H1 (cell line): ENCODE results near the gene UNK. TPM values are rescaled to one million over a fixed set of nuclear protein-coding genes. Genes with fewer than 3 reads are reported as not detected.

Source experiments
- KDM1A ChIP-seq: fragments of 200-600, 300-600 bp; sonication (generic); IDR thresholded peaks from 2 replicates; pipeline ENCODE4 v1.7.1; 2016; ENCODE audit warnings: mild to moderate bottlenecking, low read length, borderline replicate concordance
- POU5F1 ChIP-seq: IDR thresholded peaks from 2 replicates; pipeline ENCODE4 v1.6.1; 2011; ENCODE audit warnings: low read depth, mild to moderate bottlenecking, low read length, moderate library complexity
- SUZ12 ChIP-seq: fragments of 200-600 bp; sonication (generic); IDR thresholded peaks from 2 replicates; pipeline ENCODE4 v1.6.1; 2012; ENCODE audit warnings: mild to moderate bottlenecking, inconsistent platforms, low read length, moderate library complexity, mixed read lengths
- TAF7 ChIP-seq: optimal IDR thresholded peaks from 2 replicates; pipeline ENCODE3; 2011; ENCODE audit warnings: low read depth, mild to moderate bottlenecking, inconsistent platforms, low read length, moderate library complexity, borderline replicate concordance
- ZNF274 ChIP-seq: IDR thresholded peaks from 2 replicates; pipeline ENCODE4 v1.7.0; 2012; ENCODE audit warnings: low read length, borderline replicate concordance; ENCODE audit errors: extremely low read depth
- polyA plus RNA-seq, 7 experiments: library from polyadenylated mRNA; depleted of rRNA in 3 of 7; stranded (reverse) in 5 of 7; unstranded in 2 of 7; fragments of >200 nt in 5 of 7; fragments of 200-250 nt in 2 of 7; gene quantifications; 1 replicate in 5 of 7; 2 replicates in 1 of 7; 4 replicates in 1 of 7; pipeline versions ENCODE4 v1.2.1 to v1.2.3, GENCODE V29; 2011 to 2013; ENCODE audit warnings: missing spikeins in 2 of 7, mixed read lengths in 2 of 7
- total RNA-seq: library from RNA; stranded (reverse); fragmentation: NEBNext Ultra II Directional; extraction: Animal tissue kit (Norgen Biotek cat#: 25700); gene quantifications from 2 replicates; pipeline ENCODE4 v1.2.1, GENCODE V29; 2021
- TF ChIP-seq, protein P1 (sequence below): IDR thresholded peaks from 2 replicates; pipeline ENCODE4 v1.6.1; 2011; ENCODE audit warnings: low read length, improper control_type of control experiment

Gene UNK
- total and polyA plus RNA-seq, 2 of the 8 experiments (the other 6 are each of a cell fraction or from before 2014, with no cell fraction given) = 24.2 to 33.3 TPM

DNA sequence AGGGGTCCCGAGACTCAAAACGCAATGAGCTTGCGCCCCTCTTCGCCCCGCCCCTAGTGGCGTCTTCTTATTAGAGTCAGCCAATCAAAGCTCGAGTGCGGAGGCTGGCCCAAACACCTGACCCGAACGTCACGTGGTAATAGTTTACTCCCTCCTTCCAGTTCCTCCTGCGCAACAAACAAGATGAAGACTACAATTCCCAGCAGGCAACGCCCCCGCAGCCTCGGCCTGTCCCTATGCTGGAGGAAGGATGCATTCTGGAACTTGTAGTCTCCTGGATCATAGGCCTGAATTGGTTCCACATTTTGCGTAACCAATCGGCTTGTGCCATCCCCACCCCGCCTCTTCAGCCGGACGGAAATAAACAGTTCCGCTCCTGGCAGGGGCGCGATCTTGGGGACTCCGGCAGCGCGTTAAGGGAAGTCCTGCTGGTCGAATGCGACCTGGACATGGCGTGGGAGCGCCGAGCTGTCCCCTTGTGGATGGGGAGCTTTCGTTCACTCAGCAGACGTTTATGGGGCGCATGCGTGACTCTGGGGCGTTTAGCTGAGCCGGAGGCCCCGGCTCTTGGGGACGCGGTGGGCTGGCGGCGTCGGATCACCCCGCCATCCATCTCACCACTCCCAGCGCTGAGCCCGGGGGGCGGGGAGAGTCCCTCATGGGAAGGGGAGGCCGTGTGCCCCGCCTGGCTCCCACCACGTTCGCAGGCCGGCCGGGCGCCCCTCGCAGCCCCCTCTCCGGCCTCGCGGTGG is 70.9 kb downstream of the UNK start, which contains the start of gene WBP2 (continued):
- TF ChIP-seq TAF7 (no peak), ZNF274 (no peak), SUZ12 (no peak), POU5F1 (no peak), KDM1A (no peak)
- TF ChIP-seq, protein P1, sequence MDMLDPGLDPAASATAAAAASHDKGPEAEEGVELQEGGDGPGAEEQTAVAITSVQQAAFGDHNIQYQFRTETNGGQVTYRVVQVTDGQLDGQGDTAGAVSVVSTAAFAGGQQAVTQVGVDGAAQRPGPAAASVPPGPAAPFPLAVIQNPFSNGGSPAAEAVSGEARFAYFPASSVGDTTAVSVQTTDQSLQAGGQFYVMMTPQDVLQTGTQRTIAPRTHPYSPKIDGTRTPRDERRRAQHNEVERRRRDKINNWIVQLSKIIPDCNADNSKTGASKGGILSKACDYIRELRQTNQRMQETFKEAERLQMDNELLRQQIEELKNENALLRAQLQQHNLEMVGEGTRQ = peak; percentile 97
